ENCODE measurements around the gene ZNF784. TPM values are rescaled to one million over a fixed set of nuclear protein-coding genes. Genes with fewer than 3 reads are reported as not detected.

ZNF784 gene
- total and polyA plus RNA-seq, 2 of the 13 experiments (the other 11 are each of a cell fraction or from before 2014, with no cell fraction given) = 4.1 to 4.2 TPM

DNA sequence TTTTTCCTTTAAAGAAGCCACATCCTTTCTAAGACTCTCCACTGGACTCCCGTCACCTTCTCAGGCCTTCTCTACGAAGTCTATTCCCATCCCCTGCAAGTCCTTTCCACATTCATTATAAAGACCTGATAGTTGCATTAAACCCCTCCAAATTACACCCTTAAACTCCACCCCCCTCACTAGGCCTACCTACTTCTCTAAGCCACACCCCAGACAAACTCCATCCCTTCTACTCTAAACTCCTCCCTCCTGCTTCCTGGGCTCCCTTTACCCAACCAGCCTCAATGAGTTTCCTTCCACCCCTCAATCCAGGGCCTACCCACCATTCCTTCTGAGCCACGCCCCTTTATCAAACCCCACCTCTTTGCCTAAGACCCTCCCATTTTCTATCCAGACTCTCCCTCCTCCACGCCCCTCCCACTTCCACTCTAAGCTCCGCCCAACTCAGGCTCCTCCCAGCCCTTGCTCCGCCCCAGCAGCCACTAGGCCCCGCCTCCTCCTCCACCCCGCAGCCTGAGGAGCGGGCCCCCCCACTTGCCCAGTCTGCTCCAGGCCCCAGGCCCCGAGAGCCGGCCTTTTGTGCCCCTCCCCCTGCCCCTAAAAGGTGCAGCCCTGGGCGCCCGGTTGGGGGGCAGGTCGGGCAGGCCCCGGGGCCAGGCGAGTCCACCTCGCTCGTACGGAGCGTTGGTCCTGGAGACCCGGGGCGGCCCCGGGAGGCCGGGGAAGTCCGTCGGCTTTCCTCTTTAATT is 25.5 kb downstream of the ZNF784 start (continued):
- TF ChIP-seq NONO (IDR thresholded peaks at IDR 0.05) (no peak), NONO (CRISPR knock-in tag; conservative IDR thresholded peaks at IDR 0.05) (0 out of 2 replicates have a peak, but pooled peaks have one; percentile 10), KLF13 (CRISPR knock-in tag; IDR thresholded peaks at IDR 0.05) (no peak), FOXA3 (CRISPR knock-in tag; IDR thresholded peaks at IDR 0.05) (no peak; the same call in 1 of the 2 replicates), MXD4 (CRISPR knock-in tag; IDR thresholded peaks at IDR 0.05) (peak; percentile 52; the same call in 1 of the 2 replicates), KLF15 (CRISPR knock-in tag; IDR thresholded peaks at IDR 0.05; ENCODE audit: borderline replicate concordance) (peak; percentile 73; the same call in 1 of the 2 replicates), ZNF629 (CRISPR knock-in tag; conservative IDR thresholded peaks at IDR 0.05) (no peak), MIER3 (CRISPR knock-in tag; IDR thresholded peaks at IDR 0.05; ENCODE audit: borderline replicate concordance) (no peak), ATF2 (CRISPR knock-in tag; IDR thresholded peaks at IDR 0.05) (peak; percentile 51; the same call in 1 of the 2 replicates), CBX5 (CRISPR knock-in tag; IDR thresholded peaks at IDR 0.05; ENCODE audit: borderline replicate concordance) (no peak), TRIM22 (IDR thresholded peaks at IDR 0.05) (no peak), NFKB2 (CRISPR knock-in tag; IDR thresholded peaks at IDR 0.05; ENCODE audit: borderline replicate concordance) (0 out of 2 replicates have a peak, but pooled peaks have one; percentile 18), ZNF605 (CRISPR knock-in tag; IDR thresholded peaks at IDR 0.05) (0 out of 2 replicates have a peak, but pooled peaks have one; percentile 9), MXD1 (CRISPR knock-in tag; IDR thresholded peaks at IDR 0.05) (peak; percentile 67; the same call in 1 of the 2 replicates), SOX5 (CRISPR knock-in tag; IDR thresholded peaks at IDR 0.05; ENCODE audit: borderline replicate concordance) (0 out of 2 replicates have a peak, but pooled peaks have one; percentile 14), RBM39 (IDR thresholded peaks at IDR 0.05; ENCODE audit: low read depth, low read length, poor library complexity, severe bottlenecking) (peak; percentile 96), ZNF160 (CRISPR knock-in tag; IDR thresholded peaks at IDR 0.05) (peak; percentile 21; the same call in 1 of the 2 replicates)
- TF ChIP-seq, protein P1, sequence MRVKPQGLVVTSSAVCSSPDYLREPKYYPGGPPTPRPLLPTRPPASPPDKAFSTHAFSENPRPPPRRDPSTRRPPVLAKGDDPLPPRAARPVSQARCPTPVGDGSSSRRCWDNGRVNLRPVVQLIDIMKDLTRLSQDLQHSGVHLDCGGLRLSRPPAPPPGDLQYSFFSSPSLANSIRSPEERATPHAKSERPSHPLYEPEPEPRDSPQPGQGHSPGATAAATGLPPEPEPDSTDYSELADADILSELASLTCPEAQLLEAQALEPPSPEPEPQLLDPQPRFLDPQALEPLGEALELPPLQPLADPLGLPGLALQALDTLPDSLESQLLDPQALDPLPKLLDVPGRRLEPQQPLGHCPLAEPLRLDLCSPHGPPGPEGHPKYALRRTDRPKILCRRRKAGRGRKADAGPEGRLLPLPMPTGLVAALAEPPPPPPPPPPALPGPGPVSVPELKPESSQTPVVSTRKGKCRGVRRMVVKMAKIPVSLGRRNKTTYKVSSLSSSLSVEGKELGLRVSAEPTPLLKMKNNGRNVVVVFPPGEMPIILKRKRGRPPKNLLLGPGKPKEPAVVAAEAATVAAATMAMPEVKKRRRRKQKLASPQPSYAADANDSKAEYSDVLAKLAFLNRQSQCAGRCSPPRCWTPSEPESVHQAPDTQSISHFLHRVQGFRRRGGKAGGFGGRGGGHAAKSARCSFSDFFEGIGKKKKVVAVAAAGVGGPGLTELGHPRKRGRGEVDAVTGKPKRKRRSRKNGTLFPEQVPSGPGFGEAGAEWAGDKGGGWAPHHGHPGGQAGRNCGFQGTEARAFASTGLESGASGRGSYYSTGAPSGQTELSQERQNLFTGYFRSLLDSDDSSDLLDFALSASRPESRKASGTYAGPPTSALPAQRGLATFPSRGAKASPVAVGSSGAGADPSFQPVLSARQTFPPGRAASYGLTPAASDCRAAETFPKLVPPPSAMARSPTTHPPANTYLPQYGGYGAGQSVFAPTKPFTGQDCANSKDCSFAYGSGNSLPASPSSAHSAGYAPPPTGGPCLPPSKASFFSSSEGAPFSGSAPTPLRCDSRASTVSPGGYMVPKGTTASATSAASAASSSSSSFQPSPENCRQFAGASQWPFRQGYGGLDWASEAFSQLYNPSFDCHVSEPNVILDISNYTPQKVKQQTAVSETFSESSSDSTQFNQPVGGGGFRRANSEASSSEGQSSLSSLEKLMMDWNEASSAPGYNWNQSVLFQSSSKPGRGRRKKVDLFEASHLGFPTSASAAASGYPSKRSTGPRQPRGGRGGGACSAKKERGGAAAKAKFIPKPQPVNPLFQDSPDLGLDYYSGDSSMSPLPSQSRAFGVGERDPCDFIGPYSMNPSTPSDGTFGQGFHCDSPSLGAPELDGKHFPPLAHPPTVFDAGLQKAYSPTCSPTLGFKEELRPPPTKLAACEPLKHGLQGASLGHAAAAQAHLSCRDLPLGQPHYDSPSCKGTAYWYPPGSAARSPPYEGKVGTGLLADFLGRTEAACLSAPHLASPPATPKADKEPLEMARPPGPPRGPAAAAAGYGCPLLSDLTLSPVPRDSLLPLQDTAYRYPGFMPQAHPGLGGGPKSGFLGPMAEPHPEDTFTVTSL (CRISPR knock-in tag; IDR thresholded peaks at IDR 0.05; ENCODE audit: borderline replicate concordance) = no peak
- TF ChIP-seq, protein P2, sequence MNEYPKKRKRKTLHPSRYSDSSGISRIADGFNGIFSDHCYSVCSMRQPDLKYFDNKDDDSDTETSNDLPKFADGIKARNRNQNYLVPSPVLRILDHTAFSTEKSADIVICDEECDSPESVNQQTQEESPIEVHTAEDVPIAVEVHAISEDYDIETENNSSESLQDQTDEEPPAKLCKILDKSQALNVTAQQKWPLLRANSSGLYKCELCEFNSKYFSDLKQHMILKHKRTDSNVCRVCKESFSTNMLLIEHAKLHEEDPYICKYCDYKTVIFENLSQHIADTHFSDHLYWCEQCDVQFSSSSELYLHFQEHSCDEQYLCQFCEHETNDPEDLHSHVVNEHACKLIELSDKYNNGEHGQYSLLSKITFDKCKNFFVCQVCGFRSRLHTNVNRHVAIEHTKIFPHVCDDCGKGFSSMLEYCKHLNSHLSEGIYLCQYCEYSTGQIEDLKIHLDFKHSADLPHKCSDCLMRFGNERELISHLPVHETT (CRISPR knock-in tag; conservative IDR thresholded peaks at IDR 0.05) = peak; percentile 90; the same call in 1 of the 2 replicates

All from HepG2 (cell line).